Occipital lobe (tissue), 3 donors: Measurements from ENCODE around the gene DIDO1. TPM values are rescaled to one million over a fixed set of nuclear protein-coding genes. Genes with fewer than 3 reads are reported as not detected.

Source experiments
- DNase-seq: peaks from one replicate; lab custom pipeline; 2025; lab: John Stamatoyannopoulos, UW
- small RNA-seq: library from RNA; depleted of rRNA; stranded (forward); fragments of <200 nt; gene quantifications from one replicate; pipeline ENCODE3, GENCODE V24; 2014
- total RNA-seq: library from RNA; depleted of rRNA; stranded (reverse); fragments of >200 nt; gene quantifications from one replicate; pipeline ENCODE4 v1.2.3, GENCODE V29; 2014

The DIDO1 gene
- total RNA-seq, 1 donor from 2014 or later = 43.4 TPM

- DNase-seq = no peak
Measured at GRCh38 chr20:62835931-62836861, 90.1 kb downstream of the DIDO1 start.

- no peak for DNase-seq
Measured at GRCh38 chr20:62834967-62835730, 91.2 kb downstream of the DIDO1 start.

- DNase-seq = no peak
Measured at GRCh38 chr20:62832951-62833391, 93.3 kb downstream of the DIDO1 start.

GRCh38 chr20:62832212-62832922, 93.9 kb downstream of the DIDO1 start:
- no peak for DNase-seq

GRCh38 chr20:62831854-62832211, 94.5 kb downstream of the DIDO1 start:
- no peak for DNase-seq

- DNase-seq = no peak
Measured at GRCh38 chr20:62831361-62831788, 94.9 kb downstream of the DIDO1 start.

GRCh38 chr20:62830821-62831220, 95.5 kb downstream of the DIDO1 start:
- no peak for DNase-seq

- DNase-seq = no peak
Measured at GRCh38 chr20:62830251-62830650, 96.1 kb downstream of the DIDO1 start.

- no peak for DNase-seq
Measured at GRCh38 chr20:62829231-62830230, 96.8 kb downstream of the DIDO1 start.

- no peak for DNase-seq
Measured at GRCh38 chr20:62828511-62829230, 97.6 kb downstream of the DIDO1 start.

- no peak for DNase-seq
Measured at GRCh38 chr20:62828051-62828450, 98.3 kb downstream of the DIDO1 start.

Small RNA genes within 50 kb of the gene (small RNA-seq; reads per million reads assigned to genes)
- not detected for gene DPH3P1

Other genes with a start within 250 kb of the DIDO1 start
- 6.7 TPM for gene NTSR1, start 217.7 kb downstream of the DIDO1 start, total RNA-seq
- gene MRGBP, start 130.0 kb downstream of the DIDO1 start, total RNA-seq = 20.1 TPM
- 21.5 TPM for gene OGFR, start 121.7 kb downstream of the DIDO1 start, total RNA-seq
- gene COL9A3, start 109.5 kb downstream of the DIDO1 start, total RNA-seq = 37.1 TPM
- gene TCFL5, start 64.7 kb downstream of the DIDO1 start, total RNA-seq = 12.3 TPM
- gene GID8, start 11.6 kb upstream of the DIDO1 start, total RNA-seq = 56.9 TPM
- gene SLC17A9, start 26.2 kb upstream of the DIDO1 start, total RNA-seq = 0.16 TPM
- not detected for gene BHLHE23, start 80.5 kb upstream of the DIDO1 start, total RNA-seq